ENCODE results near the gene EPHA8.

Gene EPHA8

GRCh38 chr1:22527555-22528296, 35.6 kb upstream of the EPHA8 start:
- no peak overlapping the region for H3K4me3 ChIP-seq (ENCODE audit: low read length)
- no peak for DNase-seq (ENCODE audit: low read depth)
- TF ChIP-seq CTCF (conservative IDR thresholded peaks at IDR 0.05; ENCODE audit: low read length), result peak; percentile 20

- no peak overlapping the region for H3K4me3 ChIP-seq (ENCODE audit: low read length)
- no peak for TF ChIP-seq CTCF (conservative IDR thresholded peaks at IDR 0.05; ENCODE audit: low read length)
- DNase-seq (ENCODE audit: low read depth), result no peak
Measured at GRCh38 chr1:22528451-22528850, 34.8 kb upstream of the EPHA8 start.

GRCh38 chr1:22529901-22530621, 33.2 kb upstream of the EPHA8 start:
- no peak for TF ChIP-seq CTCF (conservative IDR thresholded peaks at IDR 0.05; ENCODE audit: low read length)

DNA sequence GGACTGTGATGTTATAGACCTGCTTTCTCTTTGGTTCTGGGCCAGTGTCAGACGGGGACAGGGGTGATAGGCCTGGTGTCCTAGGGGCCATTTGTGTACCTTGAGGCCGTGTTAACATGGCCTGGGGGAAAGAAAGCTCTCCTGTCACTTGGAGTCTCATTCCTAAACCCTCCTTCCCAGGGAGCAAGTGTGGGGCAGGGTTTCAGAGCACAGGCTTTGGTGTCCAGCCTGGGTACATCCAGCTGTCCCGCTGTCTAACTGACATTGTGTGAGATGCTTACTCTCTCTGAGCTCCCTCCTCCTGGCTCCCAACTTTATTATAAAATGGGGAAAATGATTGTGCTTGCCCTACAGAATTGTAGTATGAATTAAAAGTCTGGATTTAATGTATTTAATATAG, 32.6 kb upstream of the EPHA8 start:
- TF ChIP-seq CTCF (conservative IDR thresholded peaks at IDR 0.05; ENCODE audit: low read length), result no peak
- no peak overlapping the region for H3K4me3 ChIP-seq (ENCODE audit: low read length)
- DNase-seq (ENCODE audit: low read depth), result no peak

More at GRCh38 chr1:22529901-22530621, 33.2 kb upstream of the EPHA8 start:
- H3K4me3 ChIP-seq (ENCODE audit: low read length), result no peak overlapping the region
- DNase-seq (ENCODE audit: low read depth), result peak; percentile 58

- DNase-seq (ENCODE audit: low read depth), result no peak
- H3K4me3 ChIP-seq (ENCODE audit: low read length), result no peak overlapping the region
- TF ChIP-seq CTCF (conservative IDR thresholded peaks at IDR 0.05; ENCODE audit: low read length), result no peak
Measured at GRCh38 chr1:22531251-22531650, 32.0 kb upstream of the EPHA8 start.

DNA sequence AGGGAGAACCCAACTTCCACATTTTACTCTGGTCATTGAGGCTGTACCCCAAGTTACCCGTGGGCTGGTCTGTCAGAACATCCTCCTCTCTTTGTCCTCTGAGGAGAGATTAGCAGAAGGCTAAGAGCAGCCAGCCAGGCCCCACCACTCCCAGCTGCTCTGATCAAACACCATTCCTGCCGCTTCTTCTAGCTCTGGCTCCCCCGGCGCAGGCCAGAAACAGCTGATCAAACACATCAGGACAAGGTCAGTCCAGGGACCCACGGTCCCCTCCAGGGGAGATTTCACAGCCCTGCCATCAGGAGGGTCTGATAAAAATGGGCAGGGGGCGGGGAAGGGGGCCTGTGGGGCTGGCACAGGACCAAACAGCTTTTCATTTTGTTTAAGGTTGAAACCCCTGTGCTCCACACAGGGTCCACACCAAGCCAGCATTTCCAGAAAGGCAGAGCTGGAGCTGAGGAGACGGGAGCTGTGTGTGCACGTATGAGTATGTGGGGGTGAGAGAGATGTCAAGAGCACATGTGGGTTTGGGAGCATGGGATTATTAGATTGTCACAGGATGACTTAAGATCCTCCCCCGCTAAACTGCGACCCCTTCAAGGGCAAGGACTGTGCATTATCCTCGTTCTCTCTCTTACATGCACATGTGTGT, 29.9 kb upstream of the EPHA8 start:
- DNase-seq (ENCODE audit: low read depth), result no peak

More for the DNA sequence above, 29.9 kb upstream of the EPHA8 start:
- H3K4me3 ChIP-seq (ENCODE audit: low read length), result no peak overlapping the region
- TF ChIP-seq CTCF (conservative IDR thresholded peaks at IDR 0.05; ENCODE audit: low read length), result no peak
